IPS DF 6.9 (cell line): ENCODE measurements around the gene CDK5RAP2.
"Not testable (repeated sequence)": the region's sequence is repeated elsewhere in the genome, so short reads cannot be mapped to it uniquely, and the experiment has no call there.

Experiments
- DNase-seq: peaks from one replicate; pipeline ENCODE4 v3.0.0-alpha.2; 2013; ENCODE audit warnings: low read depth, low spot score
- H3K27ac ChIP-seq: one replicate; pipeline ENCODE4 v1.5.1; 2013; ENCODE audit warnings: low read length, control low read depth
- H3K27me3 ChIP-seq: 2 replicates; pipeline ENCODE4 v1.6.1; 2013; ENCODE audit warnings: mild to moderate bottlenecking, low read length; ENCODE audit not compliant: control insufficient read depth, insufficient read depth
- H3K36me3 ChIP-seq: 2 replicates; pipeline ENCODE4 v1.6.1; 2013; ENCODE audit warnings: low read length; ENCODE audit not compliant: control insufficient read depth, insufficient read depth
- H3K4me1 ChIP-seq: 2 replicates; pipeline ENCODE4 v1.6.1; 2013; ENCODE audit warnings: low read length; ENCODE audit not compliant: control insufficient read depth, insufficient read depth
- H3K4me3 ChIP-seq: 2 replicates; pipeline ENCODE4 v1.5.1; 2013; ENCODE audit warnings: mild to moderate bottlenecking, low read length
- H3K9me3 ChIP-seq: 2 replicates; pipeline ENCODE4 v1.6.1; 2013; ENCODE audit warnings: low read length, inconsistent platforms; ENCODE audit not compliant: control insufficient read depth, insufficient read depth
- WGBS: extraction: QIAGEN DNeasy Blood & Tissue Kit; methylation state at CpG from one replicate; pipeline ENCODE4 v1.1.7; 2013; ENCODE audit warnings: mixed read lengths, missing lambda C conversion rate; ENCODE audit not compliant: insufficient read length, insufficient coverage; 5-methylcytosine and 5-hydroxymethylcytosine counted together

Gene CDK5RAP2

DNA sequence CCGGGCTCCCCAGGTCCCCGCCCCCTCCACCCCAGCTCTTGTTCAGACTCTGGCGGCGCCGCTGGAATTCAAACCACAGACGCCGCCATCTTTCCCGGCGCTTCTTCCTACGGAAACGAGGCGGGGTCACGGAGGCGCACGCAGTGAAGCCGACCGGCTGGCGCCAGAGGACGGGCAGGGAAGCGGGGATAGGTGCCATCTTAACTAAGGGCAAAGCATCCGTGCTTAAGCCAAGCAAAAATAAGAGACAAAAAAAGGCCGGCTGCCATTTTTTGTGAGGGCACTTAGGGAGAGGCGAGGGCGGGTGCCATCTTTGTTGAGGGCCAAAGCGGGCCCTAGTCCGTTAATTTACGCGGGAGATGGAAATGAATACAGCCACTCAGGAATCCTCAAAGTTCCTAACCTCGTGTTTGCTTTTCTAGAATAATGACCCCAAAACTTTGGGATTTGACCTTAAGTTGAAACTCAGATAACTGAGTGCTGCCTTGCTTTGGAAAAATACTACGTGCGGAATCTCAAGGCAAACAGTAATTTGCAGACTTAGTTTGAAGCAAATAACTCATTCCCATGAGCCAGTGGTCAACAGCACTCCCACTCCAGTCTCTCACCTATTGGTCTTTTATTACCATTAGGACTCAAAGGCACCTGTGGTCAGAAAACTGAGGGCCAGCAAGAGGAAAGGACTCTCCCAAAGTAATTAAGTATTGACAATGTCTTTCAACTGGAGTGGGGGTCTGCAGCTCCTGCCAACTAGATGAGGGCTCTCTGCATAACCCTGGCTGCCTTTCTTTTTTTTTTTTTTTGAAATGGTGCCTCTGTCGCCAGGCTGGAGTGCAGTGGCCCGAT is at the start of gene CDK5RAP2:
Gene CDK5RAP2, minus strand, starts transcription at position 117 of the 846 bp plus-strand sequence. CDS start 189 bp downstream, outside the sequence.
- Histone ChIP-seq H3K4me3 (peak within 1 kb of the TSS; percentile 90), H3K4me1 (no peaks in the 10 kb centered on the region), H3K36me3 (no peaks in the 10 kb centered on the region), H3K27ac (no peak within 1 kb of the TSS), H3K9me3 (no peaks in the 10 kb centered on the region), H3K27me3 (no peaks in the 10 kb centered on the region)
- no CpG with 5 or more reads among the region's 33 CpGs for WGBS
- DNase-seq: peak; percentile 89

DNA sequence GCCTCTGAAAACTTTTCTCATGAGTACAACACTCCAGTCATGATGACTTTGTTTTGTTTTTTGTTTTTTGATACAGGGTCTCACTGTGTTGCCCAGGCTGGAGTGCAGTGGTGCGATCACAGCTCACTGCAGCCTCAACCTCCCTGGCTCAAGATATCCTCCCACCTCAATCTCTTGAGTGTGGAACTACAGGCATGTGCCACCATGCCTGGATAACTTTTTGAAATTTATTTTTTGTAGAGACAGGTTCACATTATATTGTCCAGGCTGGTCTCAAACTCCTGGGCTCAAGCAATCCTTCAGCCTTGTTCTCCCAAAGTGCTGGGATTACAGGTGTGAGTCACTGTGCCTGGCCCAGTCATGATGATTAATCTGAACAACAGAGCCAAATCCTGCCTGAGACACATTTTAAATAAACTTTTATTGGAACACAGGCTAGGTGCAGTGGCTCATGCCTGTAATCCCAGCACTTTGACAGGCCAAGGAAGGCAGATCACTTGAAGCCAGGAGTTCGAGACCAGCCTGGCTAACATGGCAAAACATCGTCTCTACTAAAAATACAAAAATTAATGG is 49.0 kb upstream of the CDK5RAP2 start:
- H3K36me3 ChIP-seq, H3K4me1 ChIP-seq, H3K27me3 ChIP-seq, H3K9me3 ChIP-seq, H3K4me3 ChIP-seq, DNase-seq, H3K27ac ChIP-seq: not testable (repeated sequence)
- WGBS: no CpG with 5 or more reads among the region's 3 CpGs

DNA sequence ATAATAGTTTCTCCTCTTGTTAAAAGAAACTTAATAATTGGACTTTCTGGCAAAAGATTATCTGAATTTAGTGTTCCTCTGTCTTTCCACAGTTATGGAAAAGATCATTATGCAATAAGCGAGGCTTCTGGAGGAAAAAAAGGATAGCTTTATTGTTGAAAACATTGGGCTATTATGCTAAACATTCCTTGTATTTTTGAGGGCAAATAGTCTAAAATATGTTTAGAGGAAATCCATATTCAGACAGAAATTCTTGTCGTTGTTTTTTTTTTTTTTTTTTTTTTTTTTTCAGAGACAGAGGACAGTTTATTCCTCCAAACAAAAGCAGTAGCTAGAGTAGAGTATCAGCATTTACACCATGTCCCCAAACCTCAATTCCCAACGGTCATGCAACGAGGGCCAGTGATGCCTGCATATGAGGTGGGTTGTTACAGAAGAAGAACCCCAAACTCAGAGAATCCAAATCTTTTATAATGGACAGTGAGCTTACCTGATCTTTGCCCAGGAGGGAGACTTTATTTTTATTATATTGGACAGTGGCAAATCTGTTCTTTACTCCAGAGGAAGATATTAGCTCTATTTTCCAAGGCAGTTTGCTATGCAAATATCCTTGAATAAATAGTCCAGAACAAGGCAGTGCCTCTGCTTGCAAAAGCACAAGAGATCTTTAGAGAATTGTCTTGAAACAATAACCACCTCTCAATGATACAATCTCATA is 48.4 kb upstream of the CDK5RAP2 start:
- WGBS: no CpG with 5 or more reads among the region's 4 CpGs
- Histone ChIP-seq H3K9me3 (no peaks in the 10 kb centered on the region), H3K36me3 (no peaks in the 10 kb centered on the region), H3K27me3 (no peaks in the 10 kb centered on the region), H3K27ac (no peak overlapping the region), H3K4me3 (no peak overlapping the region), H3K4me1 (no peaks in the 10 kb centered on the region)
- no peak for DNase-seq

DNA sequence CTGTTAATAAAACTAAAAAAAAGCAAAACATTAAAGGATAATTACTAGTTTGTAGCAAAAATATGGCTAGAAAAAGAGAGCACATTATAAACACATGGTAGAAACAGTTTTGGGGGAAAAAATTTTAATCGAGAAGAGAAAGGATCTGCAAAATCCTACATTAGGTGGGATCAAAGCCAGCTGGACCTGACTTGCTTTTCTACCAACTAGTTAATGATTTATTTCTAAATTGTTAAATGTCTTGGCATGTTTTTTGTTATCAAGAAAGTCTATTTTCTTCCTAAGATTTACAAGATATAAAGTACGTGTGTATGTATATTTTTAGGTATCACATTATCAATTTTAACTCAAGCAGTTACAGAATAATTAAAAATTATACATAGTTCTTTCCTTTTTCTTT is 47.1 kb upstream of the CDK5RAP2 start:
- no peak for DNase-seq
- no peaks in the 10 kb centered on the region for H3K36me3 ChIP-seq
- H3K27ac ChIP-seq: no peak overlapping the region
- H3K4me1 ChIP-seq: no peaks in the 10 kb centered on the region
- H3K9me3 ChIP-seq: no peaks in the 10 kb centered on the region
- no peaks in the 10 kb centered on the region for H3K27me3 ChIP-seq
- H3K4me3 ChIP-seq: no peak overlapping the region
- no CpG with 5 or more reads among the region's 2 CpGs for WGBS

DNA sequence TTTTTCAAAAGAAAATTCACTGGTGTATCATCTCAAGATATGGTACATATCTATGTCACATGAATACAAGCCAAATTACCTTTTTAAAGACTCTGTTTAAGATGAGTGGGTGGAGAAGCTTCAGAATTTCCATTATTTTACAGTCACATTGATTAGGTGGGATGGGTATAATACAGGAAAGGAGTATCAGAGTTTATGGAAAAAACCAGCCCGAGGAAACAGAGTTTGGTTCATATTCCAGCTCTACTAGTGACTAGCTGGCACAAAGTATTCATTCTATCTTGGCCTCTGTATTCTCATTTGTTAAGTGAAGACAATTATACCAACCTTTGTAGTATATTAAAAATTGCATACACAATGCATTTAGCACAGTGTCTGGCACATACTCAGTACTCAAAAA is 46.5 kb upstream of the CDK5RAP2 start:
- no peaks in the 10 kb centered on the region for H3K36me3 ChIP-seq
- H3K4me1 ChIP-seq: no peaks in the 10 kb centered on the region
- no CpG with 5 or more reads among the region's 1 CpG for WGBS
- H3K27ac ChIP-seq: no peak overlapping the region
- no peaks in the 10 kb centered on the region for H3K9me3 ChIP-seq
- DNase-seq: no peak
- no peaks in the 10 kb centered on the region for H3K27me3 ChIP-seq
- H3K4me3 ChIP-seq: no peak overlapping the region

DNA sequence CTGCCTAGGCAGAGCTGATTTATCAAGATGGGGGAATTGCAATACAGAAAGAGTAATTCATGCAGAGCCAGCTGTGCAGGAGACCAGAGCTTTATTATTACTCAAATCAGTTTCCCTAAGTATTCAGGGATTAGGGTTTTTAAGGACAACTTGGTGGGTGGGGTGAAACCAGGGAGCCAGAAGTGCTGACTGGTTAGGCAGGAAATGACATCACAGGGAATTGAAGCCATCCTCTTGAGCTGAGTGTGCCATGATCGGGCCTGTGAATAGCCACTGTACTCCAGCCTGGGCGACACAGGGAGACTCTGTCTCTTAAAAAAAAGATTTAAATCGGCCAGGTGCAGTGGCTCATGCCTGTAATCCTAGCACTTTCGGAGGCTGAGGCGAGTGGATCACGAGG is 45.3 kb upstream of the CDK5RAP2 start:
- Histone ChIP-seq H3K4me1 (no peaks in the 10 kb centered on the region), H3K9me3 (no peaks in the 10 kb centered on the region), H3K27me3 (no peaks in the 10 kb centered on the region), H3K4me3 (no peak overlapping the region), H3K27ac (no peak overlapping the region), H3K36me3 (no peaks in the 10 kb centered on the region)
- DNase-seq: no peak
- no CpG with 5 or more reads among the region's 6 CpGs for WGBS

DNA sequence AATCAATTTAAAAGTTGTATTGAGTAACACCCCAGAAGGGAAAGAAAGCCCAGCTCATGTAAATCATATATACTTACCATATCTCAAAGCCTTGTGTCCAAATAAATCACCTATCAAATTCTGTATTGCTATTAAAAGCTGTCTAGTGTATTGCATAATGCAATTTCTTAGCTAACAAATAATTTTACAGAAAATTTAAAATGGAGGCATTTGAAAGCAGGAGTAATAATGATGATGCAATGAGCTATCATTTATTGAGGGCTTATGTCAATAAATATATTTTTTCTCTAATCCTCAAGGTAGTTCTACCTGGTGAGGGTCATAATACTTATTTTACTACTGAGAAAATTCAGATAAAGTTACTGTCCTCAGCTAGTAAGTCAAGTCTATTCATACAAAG is 42.8 kb upstream of the CDK5RAP2 start:
- Histone ChIP-seq H3K36me3 (no peaks in the 10 kb centered on the region), H3K4me1 (no peaks in the 10 kb centered on the region)

DNA sequence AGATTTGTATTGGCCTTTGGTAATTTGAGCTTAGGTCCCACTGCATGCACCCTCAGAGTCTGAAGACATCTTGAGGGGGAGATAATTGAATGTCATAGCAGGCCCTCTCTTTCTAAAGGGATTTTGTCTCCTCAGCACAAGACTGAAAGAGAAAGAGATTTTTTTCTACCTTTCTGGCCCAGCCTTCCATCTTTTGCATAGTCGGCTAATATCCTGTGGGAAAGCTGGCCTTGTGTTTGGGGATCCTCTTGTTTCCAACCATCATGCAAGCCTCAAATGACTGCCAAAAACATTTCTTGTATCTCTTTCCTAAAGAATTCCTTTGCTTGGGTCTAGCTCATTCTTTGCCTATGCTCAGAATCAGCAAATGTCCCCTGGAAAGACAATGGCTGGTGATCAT is 42.0 kb upstream of the CDK5RAP2 start:
- no peak for DNase-seq
- Histone ChIP-seq H3K27me3 (no peaks in the 10 kb centered on the region), H3K9me3 (no peaks in the 10 kb centered on the region), H3K4me3 (no peak overlapping the region), H3K27ac (no peak overlapping the region), H3K36me3 (no peaks in the 10 kb centered on the region), H3K4me1 (no peaks in the 10 kb centered on the region)
- WGBS: no CpG with 5 or more reads among the region's 1 CpG

More for the DNA sequence above, 42.8 kb upstream of the CDK5RAP2 start:
- no peak overlapping the region for H3K27ac ChIP-seq
- H3K4me3 ChIP-seq: no peak overlapping the region
- no peak for DNase-seq
- no peaks in the 10 kb centered on the region for H3K27me3 ChIP-seq
- H3K9me3 ChIP-seq: no peaks in the 10 kb centered on the region

DNA sequence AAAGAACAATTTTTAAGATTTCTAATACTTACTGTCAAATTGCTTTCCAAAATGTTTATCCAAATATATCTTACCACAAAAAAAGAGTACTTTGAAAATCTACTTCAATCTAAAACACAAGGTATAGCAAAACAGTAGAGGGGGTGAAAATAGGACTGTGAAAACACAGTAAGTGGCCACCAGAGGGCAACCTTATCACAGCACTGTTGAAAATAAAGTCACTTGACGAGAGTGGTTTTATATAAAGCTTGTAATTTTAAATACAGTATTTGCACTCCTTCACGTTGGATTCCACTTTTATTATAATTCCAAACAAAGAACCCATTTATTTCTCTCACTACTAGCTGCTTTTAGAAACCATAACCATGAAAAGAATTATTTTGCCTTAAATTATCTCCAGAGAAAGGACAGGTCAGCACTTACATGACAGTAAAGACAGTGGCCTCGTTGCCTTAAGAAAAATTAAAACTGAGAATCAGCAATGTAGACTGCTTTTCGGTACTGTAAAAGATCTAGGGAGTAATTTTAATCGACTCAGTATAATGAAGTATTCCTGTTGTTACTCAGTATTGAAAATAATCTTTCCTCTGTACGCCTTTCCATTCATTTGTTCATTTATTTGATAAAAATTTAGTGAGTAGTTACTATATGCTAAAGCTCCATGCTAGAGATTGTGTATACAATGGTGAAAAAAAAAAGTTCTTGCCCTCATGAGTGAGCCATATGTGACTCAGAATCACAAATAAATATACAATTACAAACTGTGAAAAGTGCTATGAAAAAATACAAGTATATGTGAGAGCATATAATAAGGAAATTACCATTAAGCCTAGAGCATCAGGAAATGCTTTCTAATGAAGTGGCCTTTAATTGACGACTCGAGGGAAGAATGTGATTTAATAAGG is 40.0 kb upstream of the CDK5RAP2 start:
- Histone ChIP-seq H3K9me3 (no peaks in the 10 kb centered on the region), H3K27ac (no peak overlapping the region), H3K4me1 (no peaks in the 10 kb centered on the region), H3K27me3 (no peaks in the 10 kb centered on the region), H3K4me3 (no peak overlapping the region), H3K36me3 (no peaks in the 10 kb centered on the region)
- DNase-seq: peak; percentile 35
- no CpG with 5 or more reads among the region's 8 CpGs for WGBS
